Suprapubic skin (tissue), 4 donors: ENCODE results near the gene EFEMP2. TPM values are rescaled to one million over a fixed set of nuclear protein-coding genes. Genes with fewer than 3 reads are reported as not detected.

Source experiments
- DNase-seq, 2 donors: peaks; one replicate each; pipeline ENCODE4 v3.0.0-alpha.2; 2019; ENCODE audit warnings: low spot score in 2 of 2
- H3K27ac ChIP-seq: fragments of 200-600 bp; sonication (generic); one replicate; pipeline ENCODE4 v1.5.1; 2019
- H3K27me3 ChIP-seq: fragments of 200-600 bp; sonication (generic); one replicate; pipeline ENCODE4 v1.5.1; 2019
- H3K36me3 ChIP-seq: fragments of 200-600 bp; sonication (generic); one replicate; pipeline ENCODE4 v1.5.1; 2019
- H3K4me1 ChIP-seq: fragments of 200-600 bp; sonication (generic); one replicate; pipeline ENCODE4 v1.5.1; 2019
- H3K4me3 ChIP-seq: fragments of 200-600 bp; sonication (generic); one replicate; pipeline ENCODE4 v1.5.1; 2019; ENCODE audit warnings: mild to moderate bottlenecking
- H3K9me3 ChIP-seq: fragments of 200-600 bp; sonication (generic); one replicate; pipeline ENCODE4 v1.5.1; 2019
- CTCF ChIP-seq, 2 donors: fragments of 200-600 bp in 1 of 2; fragments of 450-650 bp in 1 of 2; sonication (generic) in 1 of 2; IDR thresholded peaks; one replicate each; pipeline ENCODE4 v1.5.1; 2016 to 2019; ENCODE audit warnings: antibody characterized with exemption in 2 of 2, mild to moderate bottlenecking in 1 of 2, moderate library complexity in 1 of 2
- EP300 ChIP-seq: sonication (generic); formaldehyde crosslinking; IDR thresholded peaks from one replicate; pipeline ENCODE4 v1.6.1; 2017; ENCODE audit warnings: antibody characterized with exemption
- POLR2A ChIP-seq, 2 donors: fragments of 450-650 bp; IDR thresholded peaks; one replicate each; pipeline ENCODE4 v1.6.1; 2017; ENCODE audit warnings: antibody characterized with exemption in 2 of 2, mild to moderate bottlenecking in 2 of 2, moderate library complexity in 2 of 2
- POLR2AphosphoS5 ChIP-seq, 3 donors: sonication (generic); formaldehyde crosslinking; IDR thresholded peaks; one replicate each; pipeline ENCODE4 v1.6.1; 2017; ENCODE audit warnings: antibody characterized with exemption in 3 of 3
- WGBS: methylation state at CpG from one replicate; pipeline ENCODE4 v1.1.5; 2018; 5-methylcytosine and 5-hydroxymethylcytosine counted together
- total RNA-seq, 4 donors: library from RNA; depleted of rRNA; stranded (reverse); fragments of >200 nt; gene quantifications; one replicate each; pipeline ENCODE4 v1.1.0, GENCODE V29; 2016

Gene EFEMP2
- total RNA-seq, 4 donors from 2014 or later = 7.3 to 22.0 (median 13.0) TPM

DNA sequence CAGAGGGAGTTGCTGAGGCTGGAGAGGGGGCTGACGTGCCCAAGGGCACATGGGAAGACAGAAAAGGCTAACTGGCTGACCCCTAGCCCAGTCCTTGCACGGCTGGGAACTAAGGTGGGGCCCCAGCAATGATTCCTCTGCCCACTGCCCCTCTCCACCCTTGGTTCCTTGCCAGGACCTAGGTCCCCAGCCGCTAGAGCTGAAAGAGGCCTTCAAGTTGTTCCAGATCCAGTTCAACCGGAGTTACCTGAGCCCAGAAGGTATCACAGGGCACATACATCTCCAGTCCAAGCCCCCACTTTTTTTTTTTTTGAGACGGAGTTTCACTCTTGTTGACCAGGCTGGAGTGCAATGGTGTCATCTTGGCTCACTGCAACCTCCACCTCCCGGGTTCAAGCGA lies 7.4 kb upstream of the EFEMP2 start:
- Histone ChIP-seq H3K27me3 (no peaks in the 10 kb centered on the region), H3K4me1 (peaks cover 3% of the 10 kb centered on the region), H3K36me3 (peaks cover 24% of the 10 kb centered on the region), H3K27ac (no peak overlapping the region), H3K9me3 (no peaks in the 10 kb centered on the region), H3K4me3 (no peak overlapping the region)
- no peak for TF ChIP-seq CTCF (IDR thresholded peaks at IDR 0.05)
- TF ChIP-seq EP300 = no peak
- TF ChIP-seq POLR2AphosphoS5 (IDR thresholded peaks at IDR 0.05) = no peak
- no peak for TF ChIP-seq POLR2A (IDR thresholded peaks at IDR 0.05)
- 50% methylated on average over 5 of the region's 7 CpGs for WGBS
- no peak for DNase-seq

DNA sequence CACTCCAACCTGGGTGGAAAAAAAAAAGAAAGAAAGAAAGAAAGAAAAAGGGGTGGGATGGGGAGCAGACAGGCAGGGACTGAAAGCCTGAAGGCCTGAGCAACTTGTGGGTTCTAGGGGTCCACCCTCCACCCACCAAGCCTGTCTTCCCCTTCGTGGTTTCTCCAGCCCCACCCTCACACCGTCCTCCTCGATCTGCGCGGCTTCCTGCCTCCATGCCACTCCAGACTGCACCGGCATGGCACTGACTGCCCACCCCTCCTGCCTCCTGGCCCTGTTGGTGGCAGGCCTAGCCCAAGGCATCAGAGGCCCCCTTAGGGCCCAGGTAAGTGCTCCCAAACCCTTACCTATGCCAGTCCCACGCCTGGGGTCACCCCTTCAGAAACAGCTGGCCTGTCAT lies 7.0 kb upstream of the EFEMP2 start, which contains the start of gene CTSW:
CTSW (plus strand) TSS at position 221 of the 400 bp plus-strand sequence; CDS start at position 239, 18 bp downstream.
- DNase-seq = no peak
- peaks cover 23% of the 10 kb centered on the region for H3K36me3 ChIP-seq
- TF ChIP-seq EP300 (no peak), CTCF (IDR thresholded peaks at IDR 0.05) (no peak), POLR2AphosphoS5 (IDR thresholded peaks at IDR 0.05) (no peak), POLR2A (IDR thresholded peaks at IDR 0.05) (no peak)
- WGBS = 40% methylated on average over 7 of the region's 7 CpGs
- H3K4me3 ChIP-seq = no peak within 1 kb of the TSS
- no peaks in the 10 kb centered on the region for H3K27me3 ChIP-seq
- H3K27ac ChIP-seq = no peak within 1 kb of the TSS
- no peaks in the 10 kb centered on the region for H3K4me1 ChIP-seq
- H3K9me3 ChIP-seq = no peaks in the 10 kb centered on the region

DNA sequence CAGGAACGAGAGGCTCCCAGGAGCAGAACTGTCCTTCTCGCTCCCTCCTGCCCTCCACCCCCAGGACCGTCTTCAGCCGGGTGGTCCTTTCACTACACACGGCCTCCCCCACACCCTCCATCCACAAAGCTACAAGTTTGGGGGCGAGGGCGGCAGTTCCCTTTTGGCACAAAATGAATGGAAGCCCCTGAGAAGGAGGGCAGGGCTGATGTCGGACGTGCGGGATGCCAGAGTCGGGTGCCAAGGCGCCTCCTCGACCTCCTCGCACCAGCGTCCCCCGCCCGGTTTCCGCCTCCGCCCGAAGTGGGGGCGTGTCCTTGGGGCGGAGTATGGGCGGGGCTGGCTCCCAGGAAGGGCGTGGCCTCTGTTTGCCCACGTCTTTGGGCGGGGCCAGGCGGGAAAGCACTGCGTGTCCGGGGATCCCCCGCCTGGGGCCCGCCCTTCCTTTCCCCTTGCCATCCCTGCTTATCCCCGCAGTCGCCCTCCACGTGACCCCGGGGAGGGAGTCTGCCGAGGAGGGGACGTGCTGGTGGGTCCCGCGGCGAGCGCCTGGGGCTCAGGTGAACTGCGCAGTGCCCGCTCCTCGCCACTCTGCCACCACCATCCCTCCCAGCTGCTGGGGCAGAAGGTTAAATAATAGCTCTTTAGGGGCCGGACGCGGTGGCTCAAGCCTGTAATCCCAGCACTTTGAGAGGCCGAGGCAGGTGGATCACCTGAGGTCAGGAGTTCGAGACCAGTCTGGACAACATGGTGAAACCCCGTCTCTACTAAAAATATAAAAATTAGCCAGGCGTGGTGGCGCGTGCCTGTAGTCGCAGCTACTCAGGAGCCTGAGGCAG lies 937 bp upstream of the EFEMP2 start:
- TF ChIP-seq POLR2AphosphoS5 (IDR thresholded peaks at IDR 0.05) (peak in 1 of 3 donors; percentile 38), POLR2A (IDR thresholded peaks at IDR 0.05) (peak in 1 of 2 donors; percentile 45), CTCF (IDR thresholded peaks at IDR 0.05) (no peak), EP300 (no peak)
- H3K27ac ChIP-seq = peak overlapping the region; percentile 85
- H3K4me1 ChIP-seq = peaks cover 43% of the 10 kb centered on the region
- no peaks in the 10 kb centered on the region for H3K27me3 ChIP-seq
- H3K36me3 ChIP-seq = no peaks in the 10 kb centered on the region
- peak; percentile 97 to 98 for DNase-seq
- WGBS = 11% methylated on average over 25 of the region's 54 CpGs
- H3K9me3 ChIP-seq = no peaks in the 10 kb centered on the region
- peak overlapping the region; percentile 58 for H3K4me3 ChIP-seq

DNA sequence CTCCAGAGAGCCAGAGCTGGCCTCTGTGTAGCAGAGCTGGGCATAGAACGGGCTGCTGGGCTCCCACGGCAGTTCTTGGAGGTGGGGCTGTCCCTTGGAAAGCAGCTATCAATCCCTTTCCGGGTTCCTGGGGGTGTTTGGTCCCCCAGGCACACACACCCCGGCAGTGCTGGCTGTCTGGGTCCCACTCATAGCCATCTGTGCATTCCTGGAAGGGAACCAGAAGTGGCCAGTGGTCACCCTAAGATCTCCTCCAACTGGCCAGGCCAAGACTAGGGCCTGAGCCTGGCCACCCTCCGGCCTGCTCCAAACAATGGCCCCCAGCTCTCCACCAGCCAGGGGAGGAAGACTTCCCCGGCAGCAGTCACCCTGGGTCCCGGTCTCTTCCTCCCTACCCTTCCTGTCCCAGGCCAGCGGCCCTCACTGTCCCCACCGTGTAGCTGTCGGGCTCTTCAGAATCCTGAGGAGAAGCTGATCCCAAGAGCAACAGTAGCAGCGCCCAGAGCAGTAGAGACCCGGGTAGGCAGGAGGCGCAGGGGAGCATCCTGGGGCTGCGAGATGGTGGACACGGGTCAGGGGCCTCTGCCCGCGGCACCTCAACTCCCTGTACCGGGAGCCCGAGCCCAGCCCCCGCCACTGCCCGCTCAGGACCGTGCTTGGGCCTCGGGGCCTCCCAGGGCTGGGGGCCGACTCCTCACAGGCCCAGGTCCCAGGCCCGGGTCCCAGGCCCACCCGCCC lies 620 bp downstream of the EFEMP2 start:
- TF ChIP-seq EP300 = no peak
- no peak for TF ChIP-seq CTCF (IDR thresholded peaks at IDR 0.05)
- TF ChIP-seq POLR2A (IDR thresholded peaks at IDR 0.05) = no peak
- TF ChIP-seq POLR2AphosphoS5 (IDR thresholded peaks at IDR 0.05) = no peak
- Histone ChIP-seq H3K27ac (peak overlapping the region; percentile 85), H3K36me3 (peaks cover 7% of the 10 kb centered on the region), H3K4me3 (peak overlapping the region; percentile 58), H3K27me3 (no peaks in the 10 kb centered on the region), H3K9me3 (no peaks in the 10 kb centered on the region), H3K4me1 (peaks cover 43% of the 10 kb centered on the region)
- 72% methylated on average over 5 of the region's 26 CpGs for WGBS
- DNase-seq = no peak
